ENCODE measurements around the gene KCNH5. TPM values are rescaled to one million over a fixed set of nuclear protein-coding genes. Genes with fewer than 3 reads are reported as not detected.
A peak's percentile ranks its signal among the peaks of the same experiment; 100 is the strongest.
"Not testable (repeated sequence)": the region's sequence is repeated elsewhere in the genome, so short reads cannot be mapped to it uniquely, and the experiment has no call there.

Gene KCNH5
- total RNA-seq, 1 experiment from 2014 or later: 0.21 TPM

GRCh38 chr14:62889364-62889763 lies 155.9 kb downstream of the KCNH5 start:
- Histone ChIP-seq H3K27me3 (ENCODE audit: control insufficient read depth, insufficient read depth, low read length) (no peaks in the 10 kb centered on the region), H3K4me3 (ENCODE audit: insufficient read depth, low read depth, low read length) (no peak overlapping the region), H3K36me3 (replicated peaks; ENCODE audit: control insufficient read depth, insufficient read depth, low read length) (no peaks in the 10 kb centered on the region)
- DNase-seq: peak; percentile 44

DNA sequence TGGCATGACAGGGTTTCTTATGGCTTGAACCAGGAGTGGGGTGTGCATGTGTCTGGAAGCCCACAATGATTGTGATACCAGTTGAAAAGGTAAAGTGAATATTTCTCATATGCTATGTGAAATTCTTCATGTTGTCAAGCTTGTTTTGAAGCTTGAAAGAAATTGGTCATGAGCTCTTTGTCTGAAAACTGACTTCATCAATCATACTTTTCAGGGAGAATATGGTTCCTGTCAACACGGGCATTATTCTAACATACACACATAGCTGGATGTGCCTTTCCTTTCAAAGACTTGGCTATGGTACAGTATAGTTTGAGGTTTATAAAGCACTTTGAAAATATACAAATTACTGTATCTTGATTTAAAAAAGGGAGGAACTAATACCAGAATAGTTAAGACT lies 158.8 kb downstream of the KCNH5 start:
- Histone ChIP-seq H3K4me3 (ENCODE audit: insufficient read depth, low read depth, low read length) (no peak overlapping the region), H3K36me3 (replicated peaks; ENCODE audit: control insufficient read depth, insufficient read depth, low read length) (no peaks in the 10 kb centered on the region), H3K27me3 (ENCODE audit: control insufficient read depth, insufficient read depth, low read length) (no peaks in the 10 kb centered on the region)
- DNase-seq: no peak

DNA sequence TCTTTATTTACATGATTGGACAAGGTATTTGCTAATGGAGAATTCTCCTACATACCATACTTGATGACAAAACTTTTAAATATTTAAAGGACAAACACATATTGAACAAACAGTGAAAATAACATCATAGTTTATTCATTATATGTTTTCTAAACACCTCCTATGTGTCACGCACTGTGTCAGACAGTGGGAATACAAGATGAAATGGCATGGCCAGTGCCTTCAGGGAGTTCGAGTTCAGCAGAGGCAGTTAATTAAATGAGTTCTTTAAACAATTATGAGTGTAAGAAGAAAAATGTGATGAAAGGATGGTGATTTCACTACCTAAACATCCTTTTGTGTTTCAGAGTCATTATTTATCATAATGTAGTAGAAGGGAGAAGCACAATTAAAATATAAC lies 159.8 kb downstream of the KCNH5 start:
- Histone ChIP-seq H3K36me3 (replicated peaks; ENCODE audit: control insufficient read depth, insufficient read depth, low read length) (no peaks in the 10 kb centered on the region), H3K4me3 (ENCODE audit: insufficient read depth, low read depth, low read length) (no peak overlapping the region), H3K27me3 (ENCODE audit: control insufficient read depth, insufficient read depth, low read length) (no peaks in the 10 kb centered on the region)
- DNase-seq: no peak

DNA sequence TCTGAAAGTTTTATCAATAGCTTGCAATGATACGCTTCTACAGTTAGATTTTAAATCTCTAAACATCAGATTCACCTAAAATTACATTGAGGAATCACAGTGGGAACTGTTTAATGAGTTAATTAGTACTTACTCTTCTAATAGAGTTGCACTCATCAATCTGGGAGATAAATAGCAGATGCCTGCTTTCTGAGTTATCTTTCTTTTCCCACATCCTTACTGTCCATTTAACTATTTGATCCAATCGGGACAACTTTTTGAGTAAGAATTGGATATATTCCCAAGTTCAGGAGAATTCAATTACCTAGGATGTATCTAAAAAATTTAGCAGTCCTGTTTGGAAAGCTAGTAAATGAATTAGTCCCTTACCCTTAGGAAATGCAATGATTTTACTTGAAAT lies 162.3 kb downstream of the KCNH5 start:
- Histone ChIP-seq H3K4me3 (ENCODE audit: insufficient read depth, low read depth, low read length) (no peak overlapping the region), H3K36me3 (replicated peaks; ENCODE audit: control insufficient read depth, insufficient read depth, low read length) (no peaks in the 10 kb centered on the region), H3K27me3 (ENCODE audit: control insufficient read depth, insufficient read depth, low read length) (no peaks in the 10 kb centered on the region)
- no peak for DNase-seq

DNA sequence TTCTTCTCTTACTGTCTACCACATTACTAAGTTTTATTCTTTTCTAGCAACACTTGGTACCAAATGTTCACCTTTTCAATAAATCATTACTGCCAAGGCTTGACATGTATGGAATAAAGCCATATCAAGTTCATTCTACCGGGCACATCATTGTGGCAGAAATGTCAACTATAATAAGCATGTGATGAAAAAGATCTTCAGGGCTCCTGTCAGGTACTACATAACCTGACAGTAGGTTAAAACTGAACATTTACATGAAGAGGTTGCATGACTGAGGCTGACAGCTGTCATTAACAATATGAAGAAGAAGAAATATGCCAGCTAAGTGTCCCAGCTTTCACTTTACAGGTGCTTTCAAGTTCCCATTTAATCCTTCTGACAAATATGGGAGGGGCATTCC lies 178.9 kb downstream of the KCNH5 start:
- no peak for DNase-seq
- H3K27me3 ChIP-seq (ENCODE audit: control insufficient read depth, insufficient read depth, low read length): no peaks in the 10 kb centered on the region

DNA sequence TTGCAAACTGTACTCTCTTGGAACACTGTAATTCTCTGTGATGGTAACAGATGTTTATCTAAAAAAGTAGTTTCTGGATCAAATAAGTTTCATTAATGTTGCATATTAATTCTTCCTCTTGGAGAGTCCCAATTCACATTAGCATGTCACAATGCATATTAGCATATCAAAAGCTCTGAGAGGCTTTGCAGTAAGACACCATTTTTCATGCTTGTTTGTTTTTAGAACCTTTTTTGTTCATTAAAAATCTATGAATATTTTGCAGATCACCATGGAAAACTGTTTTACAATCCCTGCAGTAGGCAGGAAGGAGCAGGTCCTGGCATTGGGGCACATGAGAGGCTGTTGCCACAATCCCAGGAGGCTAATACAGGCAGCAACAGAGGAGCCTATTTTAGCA lies 180.7 kb downstream of the KCNH5 start:
- DNase-seq: no peak
- Histone ChIP-seq H3K36me3 (replicated peaks; ENCODE audit: control insufficient read depth, insufficient read depth, low read length) (no peaks in the 10 kb centered on the region), H3K4me3 (ENCODE audit: insufficient read depth, low read depth, low read length) (no peak overlapping the region), H3K27me3 (ENCODE audit: control insufficient read depth, insufficient read depth, low read length) (no peaks in the 10 kb centered on the region)

More for the DNA sequence above, 178.9 kb downstream of the KCNH5 start:
- Histone ChIP-seq H3K36me3 (replicated peaks; ENCODE audit: control insufficient read depth, insufficient read depth, low read length) (no peaks in the 10 kb centered on the region), H3K4me3 (ENCODE audit: insufficient read depth, low read depth, low read length) (no peak overlapping the region)

DNA sequence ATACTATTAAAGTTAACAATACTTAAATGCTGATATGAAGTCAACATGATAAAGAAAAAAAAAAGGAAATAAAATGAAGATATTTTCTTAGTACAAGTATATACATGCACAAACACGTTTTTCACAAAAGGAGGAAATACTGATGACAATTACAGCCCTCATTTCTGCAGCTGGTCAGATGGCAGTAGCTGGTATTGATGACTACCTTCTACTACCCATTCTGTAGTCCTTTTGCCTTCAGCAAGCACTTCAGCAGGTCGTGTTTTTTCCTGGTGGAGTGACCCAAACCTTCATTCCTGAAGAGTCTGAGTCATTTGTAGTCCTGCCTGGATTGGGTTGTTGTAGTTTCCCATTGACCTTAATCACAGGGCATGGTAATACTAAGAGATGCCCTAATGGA lies 187.2 kb downstream of the KCNH5 start:
- not testable (repeated sequence) for DNase-seq; H3K36me3 ChIP-seq (replicated peaks; ENCODE audit: control insufficient read depth, insufficient read depth, low read length); H3K4me3 ChIP-seq (ENCODE audit: insufficient read depth, low read depth, low read length); H3K27me3 ChIP-seq (ENCODE audit: control insufficient read depth, insufficient read depth, low read length)

DNA sequence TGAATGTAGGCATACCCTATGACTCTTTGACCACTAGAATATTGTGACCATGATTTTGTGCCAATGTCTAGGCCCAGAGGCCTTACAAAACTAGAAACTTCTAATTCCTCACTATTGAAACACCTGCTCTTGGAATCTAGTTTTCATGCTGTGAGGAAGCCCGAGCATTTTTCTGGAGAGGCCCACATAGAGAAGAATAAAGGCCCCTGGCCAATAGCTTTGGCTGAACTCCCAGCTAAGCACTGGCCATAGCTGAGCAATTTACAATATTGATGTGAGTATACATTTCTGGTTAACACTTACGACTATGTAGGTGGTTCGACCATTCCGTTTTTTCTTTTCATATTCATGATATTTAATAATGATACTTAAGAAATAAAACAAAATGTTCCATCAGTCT lies 190.3 kb downstream of the KCNH5 start:
- Histone ChIP-seq H3K27me3 (ENCODE audit: control insufficient read depth, insufficient read depth, low read length) (no peaks in the 10 kb centered on the region), H3K4me3 (ENCODE audit: insufficient read depth, low read depth, low read length) (no peak overlapping the region), H3K36me3 (replicated peaks; ENCODE audit: control insufficient read depth, insufficient read depth, low read length) (no peaks in the 10 kb centered on the region)
- DNase-seq: no peak

DNA sequence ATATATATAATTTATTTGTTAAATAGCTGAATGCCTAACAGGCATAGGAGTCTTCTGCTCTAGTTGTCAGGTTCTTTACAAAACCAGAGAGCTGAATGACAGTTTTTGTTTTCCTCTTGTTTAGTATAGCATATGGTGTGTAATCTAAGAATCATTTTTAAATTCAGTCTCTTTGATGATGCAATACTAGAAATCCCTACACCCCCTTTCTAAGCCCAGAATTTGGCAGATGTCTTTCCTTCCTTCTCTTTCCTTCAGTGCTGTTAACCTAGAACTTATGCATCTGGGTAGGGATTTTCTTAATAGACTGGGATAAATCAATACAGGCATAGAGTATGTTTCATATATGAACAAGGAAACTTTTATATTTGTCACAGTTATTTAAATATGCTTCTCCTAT lies 198.1 kb downstream of the KCNH5 start:
- no peak for DNase-seq
- Histone ChIP-seq H3K4me3 (ENCODE audit: insufficient read depth, low read depth, low read length) (no peak overlapping the region), H3K36me3 (replicated peaks; ENCODE audit: control insufficient read depth, insufficient read depth, low read length) (no peaks in the 10 kb centered on the region), H3K27me3 (ENCODE audit: control insufficient read depth, insufficient read depth, low read length) (no peaks in the 10 kb centered on the region)

DNA sequence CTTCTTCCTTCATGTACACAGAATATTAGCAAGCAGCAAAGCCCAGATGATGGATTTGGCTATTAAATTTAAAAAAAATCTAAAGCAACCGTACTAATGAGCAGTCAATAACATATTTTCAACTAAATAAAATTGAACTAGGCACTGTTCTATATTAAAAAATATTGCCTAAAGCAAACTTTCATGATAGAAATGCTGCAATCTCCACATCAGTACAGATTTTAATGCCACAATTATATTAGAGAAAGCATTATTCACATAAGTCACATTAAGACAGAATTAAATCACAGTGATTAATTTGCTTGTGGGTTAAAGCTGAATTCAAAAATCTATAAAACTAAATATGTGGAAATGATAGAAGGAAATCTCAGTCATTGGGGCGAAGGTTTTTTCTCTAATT lies 200.7 kb downstream of the KCNH5 start:
- DNase-seq: no peak
- H3K27me3 ChIP-seq (ENCODE audit: control insufficient read depth, insufficient read depth, low read length): no peaks in the 10 kb centered on the region
- no peaks in the 10 kb centered on the region for H3K36me3 ChIP-seq (replicated peaks; ENCODE audit: control insufficient read depth, insufficient read depth, low read length)
- no peak overlapping the region for H3K4me3 ChIP-seq (ENCODE audit: insufficient read depth, low read depth, low read length)

DNA sequence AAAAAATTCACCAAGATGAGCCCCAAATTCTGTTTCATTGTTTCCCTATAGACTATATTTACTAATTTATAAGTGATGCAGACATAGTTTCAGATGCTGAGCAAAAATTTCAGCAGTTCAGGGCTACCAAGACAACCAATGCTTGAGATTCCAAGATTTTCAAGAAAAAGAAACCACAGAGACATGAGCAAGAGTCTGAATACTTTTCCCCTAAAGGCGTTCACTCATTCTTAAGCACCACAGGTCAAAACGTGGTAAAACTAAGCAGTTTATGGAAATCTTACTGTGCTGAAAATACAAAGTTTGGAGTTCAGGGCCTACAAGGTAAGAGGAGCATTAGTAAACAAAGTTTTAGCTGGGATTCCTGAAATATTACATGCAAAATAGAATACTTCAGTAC lies 221.2 kb downstream of the KCNH5 start:
- no peaks in the 10 kb centered on the region for H3K36me3 ChIP-seq (replicated peaks; ENCODE audit: control insufficient read depth, insufficient read depth, low read length)
- no peak overlapping the region for H3K4me3 ChIP-seq (ENCODE audit: insufficient read depth, low read depth, low read length)
- DNase-seq: no peak
- no peaks in the 10 kb centered on the region for H3K27me3 ChIP-seq (ENCODE audit: control insufficient read depth, insufficient read depth, low read length)

GRCh38 chr14:62819931-62820330 lies 225.3 kb downstream of the KCNH5 start:
- DNase-seq: no peak
- Histone ChIP-seq H3K27me3 (ENCODE audit: control insufficient read depth, insufficient read depth, low read length) (no peaks in the 10 kb centered on the region), H3K36me3 (replicated peaks; ENCODE audit: control insufficient read depth, insufficient read depth, low read length) (no peaks in the 10 kb centered on the region), H3K4me3 (ENCODE audit: insufficient read depth, low read depth, low read length) (no peak overlapping the region)

- no peaks in the 10 kb centered on the region for H3K27me3 ChIP-seq (ENCODE audit: control insufficient read depth, insufficient read depth, low read length)
- no peaks in the 10 kb centered on the region for H3K36me3 ChIP-seq (replicated peaks; ENCODE audit: control insufficient read depth, insufficient read depth, low read length)
- DNase-seq: no peak
- no peak overlapping the region for H3K4me3 ChIP-seq (ENCODE audit: insufficient read depth, low read depth, low read length)
Observed at GRCh38 chr14:62807636-62808035, 237.6 kb downstream of the KCNH5 start.

- no peaks in the 10 kb centered on the region for H3K36me3 ChIP-seq (replicated peaks; ENCODE audit: control insufficient read depth, insufficient read depth, low read length)
- H3K27me3 ChIP-seq (ENCODE audit: control insufficient read depth, insufficient read depth, low read length): no peaks in the 10 kb centered on the region
- no peak overlapping the region for H3K4me3 ChIP-seq (ENCODE audit: insufficient read depth, low read depth, low read length)
- DNase-seq: no peak
Observed at GRCh38 chr14:62800577-62800976, 244.7 kb downstream of the KCNH5 start.

DNA sequence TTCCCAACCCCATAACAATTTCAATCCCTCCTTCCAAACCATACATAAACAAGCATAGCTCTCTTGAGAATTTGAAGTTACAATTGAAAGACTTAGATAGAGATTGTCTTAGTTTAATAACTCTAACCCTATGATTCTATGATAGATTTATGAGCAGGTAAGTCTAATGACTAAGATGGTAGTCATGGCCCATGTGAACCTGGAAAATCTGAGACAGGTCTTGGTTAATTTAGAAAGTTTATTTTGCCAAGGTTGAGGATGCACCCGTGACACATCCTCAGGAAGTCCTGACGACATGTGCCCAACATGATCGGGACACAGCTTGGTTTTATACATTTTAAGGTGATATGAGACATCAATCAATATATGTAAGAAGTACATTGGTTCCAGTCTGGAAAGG lies 248.8 kb downstream of the KCNH5 start:
- no peaks in the 10 kb centered on the region for H3K27me3 ChIP-seq (ENCODE audit: control insufficient read depth, insufficient read depth, low read length)
- no peak for DNase-seq
- H3K36me3 ChIP-seq (replicated peaks; ENCODE audit: control insufficient read depth, insufficient read depth, low read length): no peaks in the 10 kb centered on the region
- no peak overlapping the region for H3K4me3 ChIP-seq (ENCODE audit: insufficient read depth, low read depth, low read length)

DNA sequence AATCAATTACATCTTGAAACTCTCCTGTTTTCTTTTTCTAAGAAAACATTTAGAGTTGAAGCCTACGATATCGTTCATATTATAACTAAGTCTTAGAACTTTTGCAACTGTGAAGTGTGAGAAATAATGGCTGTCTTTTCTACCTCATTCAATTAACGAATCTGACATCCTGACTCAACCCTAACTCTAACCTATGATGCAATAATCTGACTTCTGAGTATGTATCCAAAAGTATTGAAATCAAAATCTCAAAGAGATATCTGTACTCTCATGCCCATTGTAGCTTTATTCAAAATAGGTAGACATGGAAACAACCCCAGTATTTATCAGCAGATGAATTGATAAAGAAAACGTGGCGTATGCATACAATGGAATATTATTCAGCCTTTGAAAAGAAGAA lies 252.7 kb downstream of the KCNH5 start:
- H3K4me3 ChIP-seq (ENCODE audit: insufficient read depth, low read depth, low read length): no peak overlapping the region
- no peak for DNase-seq

More for the DNA sequence above, 252.7 kb downstream of the KCNH5 start:
- H3K27me3 ChIP-seq (ENCODE audit: control insufficient read depth, insufficient read depth, low read length): no peaks in the 10 kb centered on the region
- no peaks in the 10 kb centered on the region for H3K36me3 ChIP-seq (replicated peaks; ENCODE audit: control insufficient read depth, insufficient read depth, low read length)

All from H7 (cell line).